Colonic mucosa (tissue), 4 donors: ENCODE results near the gene TEX35. TPM values are rescaled to one million over a fixed set of nuclear protein-coding genes. Genes with fewer than 3 reads are reported as not detected.

ENCODE experiments used
- DNase-seq: peaks from one replicate; pipeline ENCODE4 v3.0.0-alpha.2; 2020
- H3K27ac ChIP-seq: fragments of 200-600 bp; one replicate; pipeline ENCODE4 v1.8.0; 2021
- H3K27me3 ChIP-seq: fragments of 200-600 bp; one replicate; pipeline ENCODE4 v1.8.0; 2021
- H3K36me3 ChIP-seq: fragments of 200-600 bp; one replicate; pipeline ENCODE4 v1.8.0; 2021
- H3K4me1 ChIP-seq: fragments of 200-600 bp; one replicate; pipeline ENCODE4 v1.8.0; 2021; ENCODE audit warnings: mild to moderate bottlenecking
- H3K4me3 ChIP-seq: fragments of 200-600 bp; one replicate; pipeline ENCODE4 v1.8.0; 2021
- H3K9ac ChIP-seq, 2 donors: one replicate each; pipeline ENCODE4 v1.7.0; 2013; ENCODE audit warnings: control low read depth in 2 of 2, low read depth in 2 of 2, low read length in 2 of 2
- H3K9me3 ChIP-seq: fragments of 200-600 bp; one replicate; pipeline ENCODE4 v1.8.0; 2021
- intact Hi-C: fragments of 100-400 bp; cut with DNase I; formaldehyde crosslinking; loops from one replicate; pipeline ENCODE4 v1.14.1; 2022
- total RNA-seq, 2 donors: library from RNA; stranded (reverse); fragmentation: NEBNext Ultra II Directional in 1 of 2; extraction: Animal tissue kit (Norgen Biotek cat#: 25700) in 1 of 2; gene quantifications; one replicate each; pipeline ENCODE4 v1.2.1, GENCODE V29; 2021
- TF ChIP-seq, protein P1 (sequence below): fragments of 200-600 bp; IDR thresholded peaks from one replicate; pipeline ENCODE4 v1.8.0; 2022; ENCODE audit warnings: antibody characterized with exemption, mild to moderate bottlenecking
- donor health status: healthy.
- donor health status: DM: no; HTN: no; CAD: no.
- donor health status: DM: no; HTN: no; CAD: no.

The TEX35 gene
- total RNA-seq, 2 donors from 2014 or later = not detected

DNA sequence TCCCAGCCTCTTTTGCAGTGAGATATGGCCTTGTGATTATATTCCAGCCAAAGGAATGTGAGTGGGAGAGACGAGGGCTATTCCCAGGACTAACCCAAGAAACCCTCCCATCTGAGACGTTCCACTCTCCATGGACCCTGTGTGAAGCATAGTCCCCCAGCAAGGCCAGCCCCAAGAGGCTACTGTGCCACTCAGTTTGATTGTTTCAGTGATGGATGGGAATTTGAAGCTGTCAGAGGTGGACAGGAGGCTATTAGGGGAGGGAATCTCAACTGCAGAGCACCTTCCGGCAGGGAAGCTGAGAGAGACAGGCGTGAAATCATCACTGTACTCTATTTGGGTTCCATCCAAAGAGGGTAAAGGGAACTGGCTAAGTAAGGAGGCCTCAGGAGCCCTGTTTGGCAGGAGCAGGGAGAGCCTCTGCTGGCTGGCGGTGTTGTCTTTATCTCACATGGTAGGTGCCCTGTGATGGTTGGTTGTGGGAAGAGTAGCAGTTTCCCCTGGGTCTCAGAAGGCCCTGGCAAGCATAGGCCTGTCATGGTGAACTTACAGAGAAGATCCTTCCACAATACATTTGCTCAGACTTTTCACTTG, 3.4 kb upstream of the TEX35 start:
- Histone ChIP-seq H3K4me3 (no peak overlapping the region), H3K9me3 (no peaks in the 10 kb centered on the region), H3K27me3 (no peaks in the 10 kb centered on the region), H3K36me3 (no peaks in the 10 kb centered on the region), H3K27ac (no peak overlapping the region), H3K9ac (no peak overlapping the region), H3K4me1 (no peaks in the 10 kb centered on the region)
- DNase-seq = no peak
- TF ChIP-seq, protein P1, sequence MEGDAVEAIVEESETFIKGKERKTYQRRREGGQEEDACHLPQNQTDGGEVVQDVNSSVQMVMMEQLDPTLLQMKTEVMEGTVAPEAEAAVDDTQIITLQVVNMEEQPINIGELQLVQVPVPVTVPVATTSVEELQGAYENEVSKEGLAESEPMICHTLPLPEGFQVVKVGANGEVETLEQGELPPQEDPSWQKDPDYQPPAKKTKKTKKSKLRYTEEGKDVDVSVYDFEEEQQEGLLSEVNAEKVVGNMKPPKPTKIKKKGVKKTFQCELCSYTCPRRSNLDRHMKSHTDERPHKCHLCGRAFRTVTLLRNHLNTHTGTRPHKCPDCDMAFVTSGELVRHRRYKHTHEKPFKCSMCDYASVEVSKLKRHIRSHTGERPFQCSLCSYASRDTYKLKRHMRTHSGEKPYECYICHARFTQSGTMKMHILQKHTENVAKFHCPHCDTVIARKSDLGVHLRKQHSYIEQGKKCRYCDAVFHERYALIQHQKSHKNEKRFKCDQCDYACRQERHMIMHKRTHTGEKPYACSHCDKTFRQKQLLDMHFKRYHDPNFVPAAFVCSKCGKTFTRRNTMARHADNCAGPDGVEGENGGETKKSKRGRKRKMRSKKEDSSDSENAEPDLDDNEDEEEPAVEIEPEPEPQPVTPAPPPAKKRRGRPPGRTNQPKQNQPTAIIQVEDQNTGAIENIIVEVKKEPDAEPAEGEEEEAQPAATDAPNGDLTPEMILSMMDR = no peak
- intact Hi-C loops = no loop called here

DNA sequence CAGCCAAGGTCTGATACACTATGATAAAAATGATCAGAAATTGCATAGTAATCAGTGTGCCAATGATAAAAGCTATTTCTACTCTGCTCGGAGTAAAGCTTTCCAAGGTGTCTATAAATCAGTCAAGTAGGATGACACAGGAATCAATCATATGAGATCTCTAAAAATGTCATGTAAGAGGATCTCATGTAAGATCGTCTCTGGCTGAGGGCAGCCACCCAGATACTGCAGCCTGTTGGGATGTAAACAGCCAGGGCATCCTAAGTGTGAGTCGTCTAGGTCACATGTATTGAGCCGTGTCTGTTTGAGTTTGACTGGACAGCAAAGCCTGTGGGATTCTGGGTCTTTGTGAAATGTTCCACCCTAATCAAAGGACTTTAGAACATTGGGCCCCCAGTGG, 2.8 kb upstream of the TEX35 start:
- Histone ChIP-seq H3K4me3 (no peak overlapping the region), H3K4me1 (no peaks in the 10 kb centered on the region), H3K9ac (no peak overlapping the region), H3K27ac (no peak overlapping the region), H3K27me3 (no peaks in the 10 kb centered on the region), H3K36me3 (no peaks in the 10 kb centered on the region), H3K9me3 (no peaks in the 10 kb centered on the region)
- DNase-seq = no peak
- intact Hi-C loops = no loop called here
- TF ChIP-seq, protein P1 = no peak

DNA sequence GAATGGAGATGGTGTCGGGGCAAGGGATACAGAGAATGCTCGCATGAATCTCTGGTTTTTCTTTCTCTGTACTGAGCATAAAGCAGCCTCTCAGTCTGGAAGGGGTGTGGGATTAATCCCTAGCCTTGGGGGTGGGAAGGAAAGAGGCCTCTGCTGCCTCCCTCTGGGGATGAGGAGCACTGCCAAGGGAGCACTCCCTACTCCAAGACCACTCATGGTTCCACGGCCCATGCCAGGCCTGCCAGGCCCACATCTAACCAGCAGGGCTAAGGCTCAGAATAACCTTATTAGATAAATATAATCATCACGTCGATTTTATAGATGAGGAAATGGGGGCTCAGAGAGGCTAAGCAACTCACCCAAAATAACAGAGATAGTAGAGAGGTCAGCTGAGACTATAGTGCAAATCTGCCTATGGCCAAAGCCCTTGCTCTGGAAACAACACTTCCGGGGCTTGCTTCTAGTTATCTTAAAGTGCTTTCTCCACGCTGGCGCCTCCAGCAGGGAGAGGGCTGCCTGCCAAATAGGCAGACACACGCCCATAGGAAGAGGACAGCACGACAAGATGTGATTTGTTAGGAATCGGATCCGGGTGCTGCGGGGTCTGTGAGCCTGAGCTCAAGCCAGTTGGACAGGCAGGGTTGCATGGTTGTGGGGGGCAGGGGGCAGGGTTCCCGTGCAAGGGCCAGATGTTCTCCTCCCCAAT, 522 bp downstream of the TEX35 start:
- no peaks in the 10 kb centered on the region for H3K4me1 ChIP-seq

DNA sequence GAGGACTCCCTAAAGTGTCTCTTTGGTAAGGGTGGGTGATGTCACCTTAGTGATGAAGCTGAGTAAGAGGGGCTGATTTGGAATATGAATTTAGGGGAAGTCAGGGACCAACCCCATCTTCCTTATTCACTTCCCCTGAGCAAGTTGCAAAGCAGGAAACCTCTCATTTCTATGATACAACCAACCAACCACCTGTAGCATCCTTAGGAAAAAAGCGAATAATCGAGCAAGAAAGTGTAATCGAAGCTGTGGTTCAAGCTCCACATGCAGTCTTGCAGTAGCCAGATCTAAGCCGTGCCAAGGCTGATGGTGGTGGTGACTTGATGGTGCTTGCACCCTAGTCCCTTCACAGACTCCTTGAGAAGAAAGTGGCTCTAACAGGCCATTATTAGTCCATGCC, 3.2 kb downstream of the TEX35 start:
- Histone ChIP-seq H3K4me1 (no peaks in the 10 kb centered on the region), H3K36me3 (no peaks in the 10 kb centered on the region), H3K9ac (no peak overlapping the region), H3K27me3 (no peaks in the 10 kb centered on the region), H3K4me3 (no peak overlapping the region), H3K9me3 (no peaks in the 10 kb centered on the region), H3K27ac (no peak overlapping the region)
- TF ChIP-seq, protein P1 = no peak
- intact Hi-C loops = no loop called here
- DNase-seq = no peak

More for the DNA sequence above, 522 bp downstream of the TEX35 start:
- H3K27me3 ChIP-seq = no peaks in the 10 kb centered on the region
- TF ChIP-seq, protein P1 = no peak
- no peak overlapping the region for H3K9ac ChIP-seq
- intact Hi-C loops = no loop called here
- H3K9me3 ChIP-seq = no peaks in the 10 kb centered on the region
- DNase-seq = peak; percentile 42
- H3K4me3 ChIP-seq = no peak overlapping the region
- no peaks in the 10 kb centered on the region for H3K36me3 ChIP-seq
- no peak overlapping the region for H3K27ac ChIP-seq

DNA sequence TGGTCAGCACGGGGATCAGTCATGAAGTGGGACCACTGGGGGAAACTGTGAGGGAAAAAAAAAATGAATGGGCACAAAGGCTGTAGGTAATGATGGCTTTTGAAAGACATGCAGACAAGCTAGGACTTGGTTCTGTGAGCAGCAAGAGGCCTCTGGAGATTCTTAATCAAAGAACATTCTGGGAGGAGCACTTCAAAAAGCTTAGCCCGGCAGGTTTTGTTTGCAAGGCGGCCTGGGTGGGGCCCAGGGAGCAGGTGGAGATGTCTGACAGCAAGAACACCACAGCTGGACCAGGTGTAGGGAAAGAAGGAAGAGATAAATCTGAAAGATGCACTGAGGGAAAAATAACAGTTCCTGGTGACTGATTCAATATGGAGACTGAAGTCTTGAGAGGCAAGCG, 6.0 kb downstream of the TEX35 start:
- DNase-seq = no peak
- Histone ChIP-seq H3K27me3 (no peaks in the 10 kb centered on the region), H3K9me3 (no peaks in the 10 kb centered on the region), H3K9ac (no peak overlapping the region), H3K4me3 (no peak overlapping the region), H3K27ac (no peak overlapping the region), H3K4me1 (no peaks in the 10 kb centered on the region), H3K36me3 (no peaks in the 10 kb centered on the region)
- TF ChIP-seq, protein P1 = no peak
- intact Hi-C loops = no loop called here
